SK-N-MC (cell line): ENCODE results near the gene PTPN9.
"Not testable (repeated sequence)": the region's sequence is repeated elsewhere in the genome, so short reads cannot be mapped to it uniquely, and the experiment has no call there.

Experiments used
- DNase-seq: peaks from one replicate; pipeline ENCODE4 v3.0.0-alpha.2; 2011; ENCODE audit warnings: low read depth, low spot score
- H3K27ac ChIP-seq: fragments of 200-600 bp; sonication (generic); 2 replicates; pipeline ENCODE4 v1.5.1; 2016; ENCODE audit warnings: mixed run types
- H3K36me3 ChIP-seq: fragments of 200-600 bp; sonication (generic); 2 replicates; pipeline ENCODE4 v1.6.1; 2017; ENCODE audit warnings: antibody characterized with exemption, low read length, mixed read lengths; ENCODE audit not compliant: insufficient read depth
- H3K4me3 ChIP-seq: fragments of 200-600 bp; sonication (generic); 2 replicates; pipeline ENCODE4 v1.5.1; 2016
- H3K9ac ChIP-seq: fragments of 200-600 bp; sonication (generic); 2 replicates; pipeline ENCODE4 v1.8.0; 2017; ENCODE audit warnings: mixed run types, mixed read lengths; ENCODE audit not compliant: insufficient read length
- H3K9me3 ChIP-seq: fragments of 200-600 bp; sonication (generic); 2 replicates; pipeline ENCODE4 v1.6.1; 2017; ENCODE audit warnings: low read depth, mild to moderate bottlenecking, antibody characterized with exemption, low read length, moderate library complexity, mixed read lengths
- EZH2 ChIP-seq: fragments of 200-600 bp; sonication (generic); IDR thresholded peaks from one replicate; pipeline ENCODE4 v1.6.1; 2017; ENCODE audit warnings: antibody characterized with exemption
- FOXP2 ChIP-seq: optimal IDR thresholded peaks from 2 replicates; pipeline ENCODE3; 2011; ENCODE audit warnings: mild to moderate bottlenecking, moderate library complexity; ENCODE audit not compliant: insufficient read depth; ENCODE audit errors: extremely low read length, control extremely low read depth
- POLR2AphosphoS5 ChIP-seq: IDR thresholded peaks from 2 replicates; pipeline ENCODE4 v1.6.1; 2012; ENCODE audit warnings: mild to moderate bottlenecking, low read depth, low read length, borderline replicate concordance

Gene PTPN9

GRCh38 chr15:75570126-75570845, 8.8 kb downstream of the PTPN9 start:
- Histone ChIP-seq H3K36me3 (no peaks in the 10 kb centered on the region; the same call in 1 of the 2 replicates), H3K4me3 (no peak overlapping the region), H3K9ac (no peak overlapping the region), H3K9me3 (no peaks in the 10 kb centered on the region), H3K27ac (no peak overlapping the region)
- no peak for DNase-seq
- TF ChIP-seq POLR2AphosphoS5 = no peak
- TF ChIP-seq EZH2 = no peak
- TF ChIP-seq FOXP2 = no peak

- H3K27ac ChIP-seq = no peak overlapping the region
- TF ChIP-seq FOXP2 = no peak
- no peak for TF ChIP-seq EZH2
- TF ChIP-seq POLR2AphosphoS5 = no peak
- no peak overlapping the region for H3K9ac ChIP-seq
- DNase-seq = no peak
- no peaks in the 10 kb centered on the region for H3K36me3 ChIP-seq
- H3K9me3 ChIP-seq = no peaks in the 10 kb centered on the region
- no peak overlapping the region for H3K4me3 ChIP-seq
These were observed 13.8 kb downstream of the PTPN9 start for GRCh38 chr15:75565062-75565970.

- no peaks in the 10 kb centered on the region for H3K36me3 ChIP-seq
- H3K9me3 ChIP-seq = no peaks in the 10 kb centered on the region
- no peak overlapping the region for H3K27ac ChIP-seq
- H3K9ac ChIP-seq = no peak overlapping the region
- no peak for DNase-seq
- TF ChIP-seq POLR2AphosphoS5 = no peak
- no peak overlapping the region for H3K4me3 ChIP-seq
These were observed 17.2 kb downstream of the PTPN9 start for GRCh38 chr15:75561888-75562287.

- H3K9me3 ChIP-seq, H3K36me3 ChIP-seq, DNase-seq, H3K4me3 ChIP-seq, H3K9ac ChIP-seq, H3K27ac ChIP-seq: not testable (repeated sequence)
These were observed 19.8 kb downstream of the PTPN9 start for GRCh38 chr15:75559360-75559759.

GRCh38 chr15:75558955-75559354, 20.2 kb downstream of the PTPN9 start:
- H3K9ac ChIP-seq, H3K27ac ChIP-seq, H3K9me3 ChIP-seq, DNase-seq, H3K36me3 ChIP-seq, H3K4me3 ChIP-seq: not testable (repeated sequence)

- H3K9me3 ChIP-seq = no peaks in the 10 kb centered on the region
- H3K4me3 ChIP-seq = no peak overlapping the region
- DNase-seq = no peak
- no peaks in the 10 kb centered on the region for H3K36me3 ChIP-seq
- TF ChIP-seq EZH2 = no peak
- H3K9ac ChIP-seq = no peak overlapping the region
- H3K27ac ChIP-seq = no peak overlapping the region
These were observed 24.4 kb downstream of the PTPN9 start for GRCh38 chr15:75554717-75555116.

GRCh38 chr15:75553659-75554058, 25.5 kb downstream of the PTPN9 start:
- no peak overlapping the region for H3K9ac ChIP-seq
- H3K36me3 ChIP-seq = no peaks in the 10 kb centered on the region
- H3K27ac ChIP-seq = no peak overlapping the region
- DNase-seq = no peak
- H3K9me3 ChIP-seq = no peaks in the 10 kb centered on the region
- TF ChIP-seq POLR2AphosphoS5 = no peak
- TF ChIP-seq EZH2 = no peak
- no peak for TF ChIP-seq FOXP2
- H3K4me3 ChIP-seq = no peak overlapping the region

- Histone ChIP-seq H3K9me3 (no peaks in the 10 kb centered on the region), H3K36me3 (no peaks in the 10 kb centered on the region), H3K27ac (no peak overlapping the region), H3K4me3 (no peak overlapping the region), H3K9ac (no peak overlapping the region)
- no peak for TF ChIP-seq EZH2
- TF ChIP-seq POLR2AphosphoS5 = no peak
- TF ChIP-seq FOXP2 = no peak
- DNase-seq = no peak
These were observed 28.0 kb downstream of the PTPN9 start for GRCh38 chr15:75551091-75551490.

- H3K9ac ChIP-seq = no peak overlapping the region
- no peaks in the 10 kb centered on the region for H3K36me3 ChIP-seq
- TF ChIP-seq FOXP2 = no peak
- no peak for TF ChIP-seq EZH2
- TF ChIP-seq POLR2AphosphoS5 = no peak
- H3K4me3 ChIP-seq = no peak overlapping the region
- H3K27ac ChIP-seq = no peak overlapping the region
- no peaks in the 10 kb centered on the region for H3K9me3 ChIP-seq
- DNase-seq = no peak
These were observed 34.1 kb downstream of the PTPN9 start for GRCh38 chr15:75545064-75545463.
